Panc1 (cell line): ENCODE results near the gene MGAT5.

Experiments used
- CTCF ChIP-seq: fragments of 450-650 bp; IDR thresholded peaks from 2 replicates; pipeline ENCODE4 v1.5.1; 2017; ENCODE audit warnings: mild to moderate bottlenecking
- POLR2AphosphoS5 ChIP-seq: IDR thresholded peaks from 2 replicates; pipeline ENCODE4 v1.6.1; 2012; ENCODE audit warnings: mild to moderate bottlenecking, low read depth, low read length, moderate library complexity
- SIN3A ChIP-seq: IDR thresholded peaks from 2 replicates; pipeline ENCODE4 v1.6.1; 2012; ENCODE audit warnings: low read depth, mild to moderate bottlenecking, low read length, moderate library complexity, borderline replicate concordance; ENCODE audit not compliant: insufficient read depth
- TCF7L2 ChIP-seq: IDR thresholded peaks from 2 replicates; pipeline ENCODE4 v1.6.1; 2011; ENCODE audit warnings: mild to moderate bottlenecking, low read depth, low read length, inconsistent platforms
- TF ChIP-seq, protein P1 (sequence below), 2 experiments: IDR thresholded peaks; 2 replicates each; pipeline ENCODE4 v1.6.1; 2011 to 2012; ENCODE audit warnings: low read depth in 2 of 2, control low read depth in 1 of 2, low read length in 1 of 2, mild to moderate bottlenecking in 1 of 2, moderate library complexity in 1 of 2; ENCODE audit not compliant: insufficient read depth in 1 of 2

DNA sequence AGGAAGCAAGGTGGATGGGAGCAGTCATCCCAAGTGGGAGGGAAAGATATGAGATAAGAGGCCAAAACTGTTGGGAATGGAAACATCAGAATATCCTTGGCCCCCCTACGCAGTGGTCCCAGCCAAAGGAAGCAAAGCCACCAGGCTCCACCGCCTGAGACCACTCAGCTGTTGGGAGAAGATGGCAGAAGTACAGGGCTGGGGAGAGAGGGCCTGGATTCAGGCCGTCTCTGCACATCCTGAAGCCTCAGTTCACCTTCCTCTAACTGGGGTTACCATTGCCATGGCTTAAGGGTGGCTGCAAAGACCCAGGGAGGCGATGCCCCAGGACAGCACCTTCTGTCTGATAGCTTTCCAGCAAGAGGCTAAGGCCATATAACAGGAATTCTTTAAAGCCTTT, 193.8 kb downstream of the MGAT5 start:
- TF ChIP-seq CTCF (no peak), POLR2AphosphoS5 (no peak), SIN3A (no peak), TCF7L2 (no peak)
- TF ChIP-seq, protein P1, sequence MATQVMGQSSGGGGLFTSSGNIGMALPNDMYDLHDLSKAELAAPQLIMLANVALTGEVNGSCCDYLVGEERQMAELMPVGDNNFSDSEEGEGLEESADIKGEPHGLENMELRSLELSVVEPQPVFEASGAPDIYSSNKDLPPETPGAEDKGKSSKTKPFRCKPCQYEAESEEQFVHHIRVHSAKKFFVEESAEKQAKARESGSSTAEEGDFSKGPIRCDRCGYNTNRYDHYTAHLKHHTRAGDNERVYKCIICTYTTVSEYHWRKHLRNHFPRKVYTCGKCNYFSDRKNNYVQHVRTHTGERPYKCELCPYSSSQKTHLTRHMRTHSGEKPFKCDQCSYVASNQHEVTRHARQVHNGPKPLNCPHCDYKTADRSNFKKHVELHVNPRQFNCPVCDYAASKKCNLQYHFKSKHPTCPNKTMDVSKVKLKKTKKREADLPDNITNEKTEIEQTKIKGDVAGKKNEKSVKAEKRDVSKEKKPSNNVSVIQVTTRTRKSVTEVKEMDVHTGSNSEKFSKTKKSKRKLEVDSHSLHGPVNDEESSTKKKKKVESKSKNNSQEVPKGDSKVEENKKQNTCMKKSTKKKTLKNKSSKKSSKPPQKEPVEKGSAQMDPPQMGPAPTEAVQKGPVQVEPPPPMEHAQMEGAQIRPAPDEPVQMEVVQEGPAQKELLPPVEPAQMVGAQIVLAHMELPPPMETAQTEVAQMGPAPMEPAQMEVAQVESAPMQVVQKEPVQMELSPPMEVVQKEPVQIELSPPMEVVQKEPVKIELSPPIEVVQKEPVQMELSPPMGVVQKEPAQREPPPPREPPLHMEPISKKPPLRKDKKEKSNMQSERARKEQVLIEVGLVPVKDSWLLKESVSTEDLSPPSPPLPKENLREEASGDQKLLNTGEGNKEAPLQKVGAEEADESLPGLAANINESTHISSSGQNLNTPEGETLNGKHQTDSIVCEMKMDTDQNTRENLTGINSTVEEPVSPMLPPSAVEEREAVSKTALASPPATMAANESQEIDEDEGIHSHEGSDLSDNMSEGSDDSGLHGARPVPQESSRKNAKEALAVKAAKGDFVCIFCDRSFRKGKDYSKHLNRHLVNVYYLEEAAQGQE (IDR thresholded peaks at IDR 0.05; ENCODE audit: insufficient read depth in 1 of 2, low read depth in 2 of 2, low read length in 1 of 2) = no peak
